SK-N-DZ (cell line): ENCODE results near the gene USP8.
"Not testable (repeated sequence)": the region's sequence is repeated elsewhere in the genome, so short reads cannot be mapped to it uniquely, and the experiment has no call there.

Source experiments
- DNase-seq: peaks from one replicate; pipeline ENCODE4 v3.0.0-alpha.2; 2015; ENCODE audit warnings: low spot score

Gene USP8

DNA sequence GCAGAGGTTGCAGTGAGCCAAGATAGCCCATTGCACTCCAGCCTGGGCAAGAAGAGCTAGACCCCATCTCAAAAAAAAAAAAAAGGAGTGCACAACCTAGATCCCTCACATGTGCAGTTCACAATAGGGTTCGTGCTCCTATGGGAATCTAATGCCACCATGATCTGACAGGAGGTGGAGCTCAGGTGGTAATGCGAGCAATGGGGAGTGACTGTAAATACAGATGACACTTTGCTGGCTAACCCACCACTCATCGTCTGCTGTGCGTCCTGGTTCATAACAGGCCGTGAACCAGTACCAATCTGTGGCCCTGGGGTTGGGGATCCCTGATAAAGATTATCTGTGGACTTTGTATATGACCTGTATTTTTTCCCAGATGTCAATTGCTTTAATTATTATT lies 16.7 kb downstream of the USP8 start:
- no peak for DNase-seq

DNA sequence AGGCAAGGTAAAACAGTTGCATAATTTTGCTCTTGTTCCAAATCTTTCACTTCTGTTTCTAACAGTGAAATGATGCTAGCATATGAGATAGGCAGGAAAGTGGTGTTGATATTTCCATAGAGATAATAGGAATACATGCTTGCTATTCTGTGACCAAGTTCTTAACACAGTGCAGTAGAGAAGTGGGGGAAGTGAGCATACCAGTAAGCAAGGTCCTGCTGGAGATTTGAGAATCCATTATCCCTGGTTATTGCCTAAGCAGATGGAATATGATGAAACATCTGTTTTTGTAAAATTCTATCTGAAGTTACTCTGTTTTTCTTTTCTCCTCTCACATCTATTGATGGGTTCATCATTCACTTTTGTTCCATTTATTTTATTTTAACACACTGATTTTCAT lies 28.7 kb downstream of the USP8 start:
- no peak for DNase-seq

DNA sequence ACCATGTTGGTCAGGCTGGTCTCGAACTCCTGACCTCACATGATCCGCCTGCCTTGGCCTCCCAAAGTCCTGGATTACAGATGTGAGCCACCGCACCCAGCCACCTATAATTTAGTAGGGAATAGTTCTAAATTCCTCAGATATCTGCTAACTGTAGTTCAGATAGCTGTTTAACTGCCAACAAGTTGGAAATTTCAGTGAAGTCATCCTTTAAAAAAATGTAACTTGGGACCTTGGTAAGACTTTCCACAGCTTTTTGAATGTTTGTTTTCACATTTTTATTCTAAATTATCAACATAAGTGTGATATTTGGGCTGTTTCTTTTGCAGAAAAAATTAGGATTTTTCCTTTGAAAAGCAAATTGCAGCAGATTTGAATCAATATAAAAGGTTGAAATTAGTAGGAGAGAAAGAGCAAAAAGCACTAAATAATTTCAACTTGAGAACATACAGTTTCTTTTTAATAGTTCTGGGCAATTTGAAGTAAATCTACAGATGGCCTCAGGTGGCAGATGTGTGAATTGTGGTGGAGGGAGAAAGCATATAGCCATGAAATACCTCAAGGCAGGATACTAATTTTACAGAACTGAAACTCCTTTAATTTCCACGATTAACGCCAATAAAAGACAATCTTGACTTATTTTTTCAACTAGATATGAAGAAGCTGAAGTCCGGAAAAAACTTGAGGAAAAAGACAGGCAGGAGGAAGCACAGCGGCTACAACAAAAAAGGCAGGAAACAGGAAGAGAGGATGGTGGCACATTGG lies 34.3 kb downstream of the USP8 start:
- DNase-seq = no peak

DNA sequence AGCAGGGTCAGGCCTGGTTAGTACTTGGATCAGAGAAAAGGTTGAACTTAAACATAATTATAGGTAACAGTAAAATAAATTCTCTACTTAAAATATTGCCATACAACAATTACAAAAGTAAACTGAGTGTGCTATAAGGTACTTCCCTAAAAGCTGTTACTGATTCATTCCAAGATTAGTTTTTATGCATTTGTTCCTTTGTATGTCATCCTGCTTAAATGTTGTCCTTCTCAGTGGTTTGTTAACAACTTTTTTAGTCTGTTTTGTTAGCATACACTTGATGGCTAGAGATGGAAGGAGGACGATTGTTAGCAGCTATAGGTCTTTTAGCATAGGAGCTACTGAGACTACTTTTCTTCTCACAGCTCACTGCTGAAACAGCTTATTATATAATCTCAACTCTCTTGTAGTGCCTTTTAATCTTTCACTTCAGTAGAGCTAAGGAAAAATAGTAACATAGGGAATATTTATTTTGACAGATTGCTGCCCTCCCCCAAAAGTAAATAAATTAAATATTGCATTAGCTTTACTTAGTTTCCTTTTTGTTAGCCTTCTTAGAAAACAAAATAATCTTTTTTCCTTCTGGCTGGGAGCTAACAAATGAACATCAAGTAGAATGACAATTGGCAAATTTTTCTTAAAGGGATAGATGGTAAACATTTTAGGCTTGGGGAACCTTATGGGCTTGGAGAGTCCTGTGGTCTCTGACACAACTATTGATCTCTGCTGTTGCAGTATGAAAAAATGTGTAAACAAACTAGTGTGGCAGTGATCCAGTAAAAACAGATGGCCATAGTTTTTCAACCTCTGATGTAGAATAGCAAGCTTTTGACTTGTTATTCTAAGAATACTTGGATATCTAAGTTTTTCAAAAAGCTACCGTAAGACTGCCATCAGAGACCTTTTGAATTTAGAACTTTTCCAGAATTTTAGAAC lies 39.5 kb downstream of the USP8 start:
- DNase-seq = no peak

DNA sequence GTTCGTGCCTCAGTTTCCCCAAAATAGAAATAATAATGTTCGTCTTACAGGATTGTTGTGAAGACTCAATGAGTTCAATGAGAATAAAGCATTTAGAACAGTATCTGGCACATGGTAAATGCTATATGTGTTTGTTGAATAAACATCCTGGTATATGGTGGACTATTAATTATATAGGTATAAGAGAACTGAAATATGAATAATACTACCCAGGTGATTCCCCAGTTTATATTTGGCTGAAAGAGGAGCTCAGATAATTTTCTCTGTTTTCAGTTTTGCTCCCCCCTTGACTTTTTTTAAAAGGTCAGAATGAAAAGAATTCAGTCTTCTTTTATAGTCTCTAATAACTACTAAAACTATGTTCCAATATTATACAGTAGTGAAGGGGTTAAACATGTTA lies 46.9 kb downstream of the USP8 start:
- DNase-seq = no peak

DNA sequence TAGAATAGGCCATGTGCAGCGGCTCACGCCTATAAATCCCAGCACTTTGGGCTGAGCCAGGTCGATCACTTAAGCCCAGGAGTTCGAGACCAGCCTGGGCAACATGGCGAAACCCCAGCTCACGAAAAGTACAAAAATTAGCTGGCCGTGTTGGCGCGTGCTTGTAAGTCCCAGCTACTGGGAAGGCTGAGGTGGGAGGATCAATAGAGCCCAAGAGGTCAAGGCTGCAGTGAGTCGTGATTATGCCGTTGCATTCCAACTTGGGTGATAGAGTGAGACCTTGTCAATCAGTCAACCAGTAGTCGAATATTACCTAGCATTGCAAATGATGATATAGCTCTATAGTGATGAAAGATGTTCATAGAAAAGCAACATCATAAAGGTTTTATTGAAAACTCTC lies 51.9 kb downstream of the USP8 start:
- DNase-seq = no peak

DNA sequence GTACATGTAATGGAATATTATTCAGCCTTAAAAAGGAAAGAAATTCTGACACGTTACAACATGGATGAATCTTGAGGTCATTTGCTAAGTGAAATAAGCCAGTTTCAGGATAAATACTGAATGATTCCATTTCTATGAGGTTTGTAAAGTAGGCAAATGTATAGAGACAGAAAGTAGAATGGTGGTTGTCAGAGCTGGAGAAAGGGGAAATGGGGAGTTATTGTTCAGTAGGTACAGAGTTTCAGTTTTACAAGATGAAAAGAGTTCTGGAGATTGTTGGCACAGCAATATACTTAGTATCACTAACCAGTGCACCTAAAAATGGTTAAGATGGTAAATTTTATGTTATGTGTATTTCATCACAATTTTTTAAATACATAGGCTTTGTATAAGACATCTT lies 60.6 kb downstream of the USP8 start:
- no peak for DNase-seq

DNA sequence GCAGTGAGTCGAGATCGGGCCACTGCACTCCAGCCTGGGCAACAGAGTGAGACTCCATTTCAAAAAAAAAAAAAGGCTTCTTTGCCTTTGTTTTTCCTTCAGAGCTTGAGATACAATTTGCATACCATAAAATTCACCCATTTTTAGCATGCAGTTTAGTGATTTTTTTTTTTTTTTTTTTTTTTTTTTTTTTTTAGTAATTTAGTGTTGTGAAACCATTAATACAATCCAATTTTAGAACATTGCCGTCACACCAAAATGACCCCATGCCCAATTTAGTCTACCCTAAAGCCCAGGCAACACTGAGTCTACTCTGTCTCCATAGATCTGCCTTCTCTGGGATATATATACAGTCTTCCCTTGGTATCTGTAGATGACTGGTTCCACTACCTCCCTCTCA lies 61.2 kb downstream of the USP8 start:
- no peak for DNase-seq

DNA sequence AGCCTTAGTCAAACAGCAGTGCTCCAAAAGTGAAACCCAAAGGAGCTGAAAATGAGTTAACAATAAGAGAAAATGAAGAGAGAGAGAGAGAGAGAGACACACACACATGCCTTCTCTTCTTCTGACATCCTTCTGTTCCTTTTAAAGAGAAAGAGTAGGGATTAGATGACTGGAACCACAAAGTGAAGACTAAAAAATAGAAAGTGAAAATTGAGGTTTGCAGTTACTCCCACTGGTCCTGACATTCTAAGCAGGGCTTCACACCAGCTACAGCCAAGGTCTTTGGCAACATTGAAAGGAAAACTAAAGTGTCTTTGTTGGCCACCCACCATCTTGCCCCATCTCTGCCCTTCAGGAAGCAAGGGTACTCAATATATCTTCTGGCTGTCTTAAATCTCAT lies 63.1 kb downstream of the USP8 start:
- no peak for DNase-seq

DNA sequence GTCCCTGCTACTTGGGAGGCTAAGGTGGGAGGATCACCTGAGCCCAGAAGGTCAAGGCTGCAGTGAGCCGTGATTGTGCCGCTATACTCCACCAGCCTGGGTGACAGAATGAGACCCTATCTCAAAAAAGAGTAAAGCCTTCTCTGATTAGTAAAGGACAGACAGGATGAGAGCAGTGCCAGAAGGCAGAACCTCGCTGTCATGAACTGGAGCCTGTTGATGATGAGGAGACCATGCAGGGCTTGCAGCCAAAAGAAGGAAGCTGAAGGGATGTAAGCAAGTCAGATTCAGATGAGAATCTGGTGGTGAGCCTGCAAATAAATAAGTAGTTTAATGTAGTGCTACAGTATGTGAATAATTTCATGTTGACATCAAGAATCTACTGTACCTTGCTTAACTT lies 69.4 kb downstream of the USP8 start:
- DNase-seq = no peak

DNA sequence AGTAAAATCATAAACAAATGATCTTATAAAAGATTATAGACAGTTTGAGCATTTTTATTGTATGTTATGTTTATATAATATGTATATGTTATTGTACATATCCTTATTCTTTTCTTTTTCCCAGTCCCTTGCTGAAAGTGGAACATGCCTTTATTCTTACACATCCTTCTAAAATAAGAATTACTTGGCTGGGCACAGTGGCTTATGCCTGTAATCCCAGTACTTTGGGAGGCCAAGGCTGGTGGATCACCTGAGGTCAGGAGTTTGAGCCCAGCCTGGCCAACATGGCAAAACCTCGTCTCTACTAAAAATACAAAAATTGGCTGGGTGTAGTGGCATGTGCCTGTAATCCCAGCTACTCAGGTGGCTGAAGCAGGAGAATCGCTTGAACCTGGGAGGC lies 70.3 kb downstream of the USP8 start:
- not testable (repeated sequence) for DNase-seq

DNA sequence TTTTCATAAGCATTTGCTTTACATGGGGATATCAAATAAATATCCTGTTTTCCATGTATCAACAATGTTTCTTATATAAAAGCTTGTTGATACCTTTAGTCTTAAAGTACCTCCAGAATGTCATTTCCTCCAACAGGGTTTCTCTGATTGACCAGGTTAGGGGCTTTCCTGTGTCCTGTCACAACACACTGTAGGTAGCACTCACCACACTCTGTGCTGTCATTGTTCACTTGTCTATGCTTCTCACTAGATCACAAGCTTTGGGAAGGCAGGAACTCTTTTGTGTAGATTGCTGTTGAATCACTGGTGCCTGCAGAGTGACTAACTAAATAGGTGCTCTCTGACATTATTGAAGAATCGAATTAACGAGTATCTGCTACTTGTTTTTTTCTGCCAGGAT lies 72.5 kb downstream of the USP8 start:
- no peak for DNase-seq

DNA sequence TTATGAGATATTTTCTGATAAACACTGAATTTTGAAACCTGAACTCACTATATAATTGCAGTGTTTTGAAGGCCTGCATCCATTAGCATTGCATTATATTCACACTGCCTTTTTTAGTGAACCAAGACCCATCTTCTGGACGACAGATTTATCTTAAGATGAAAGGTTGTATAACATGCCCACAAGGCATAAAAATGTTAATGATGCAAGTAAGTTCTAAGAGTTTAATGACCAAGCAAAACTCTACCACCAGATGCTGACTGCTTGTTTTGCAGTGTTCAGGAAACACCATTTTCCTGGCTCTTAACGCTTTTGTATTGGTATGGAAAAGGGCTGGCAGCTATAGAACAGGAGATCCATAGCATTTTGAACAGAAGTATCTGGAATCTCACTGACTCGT lies 76.1 kb downstream of the USP8 start:
- no peak for DNase-seq

DNA sequence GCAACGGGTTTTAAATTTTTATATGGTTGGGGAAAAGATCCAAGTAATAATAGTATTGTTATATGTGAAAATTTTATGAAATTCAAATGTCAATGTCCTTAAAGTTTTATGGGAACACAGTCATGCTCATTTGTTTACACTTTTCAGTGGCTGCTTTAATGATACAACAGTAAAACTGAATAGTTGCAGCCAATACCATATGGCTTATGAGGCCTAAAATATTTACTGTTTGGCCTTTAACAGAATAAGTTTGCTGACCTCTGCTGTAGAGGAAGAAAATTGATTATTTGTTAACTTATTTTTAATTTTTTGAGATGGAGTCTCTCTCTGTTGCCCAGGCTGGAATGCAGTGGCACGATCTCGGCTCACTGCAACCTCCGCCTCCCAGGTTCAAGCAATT lies 77.6 kb downstream of the USP8 start:
- DNase-seq = no peak

DNA sequence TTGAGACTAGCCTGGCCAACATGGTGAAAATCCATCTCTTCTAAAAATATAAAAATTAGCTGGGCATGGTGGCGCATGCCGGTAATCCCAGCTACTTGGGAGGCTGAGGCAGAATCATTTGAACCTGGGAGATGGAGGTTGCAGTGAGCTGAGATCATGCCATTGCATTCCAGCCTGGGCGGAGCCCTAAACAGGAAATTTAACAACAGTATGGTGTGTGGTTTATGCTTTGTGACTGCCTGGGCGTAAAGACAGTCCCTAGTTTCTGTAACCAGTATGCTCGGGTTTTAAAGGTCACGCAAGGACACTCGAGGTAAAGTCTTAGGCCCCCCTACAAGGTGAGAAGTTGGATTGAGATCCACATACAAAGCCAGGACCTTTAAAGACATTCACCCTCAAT lies 78.9 kb downstream of the USP8 start:
- DNase-seq = no peak

DNA sequence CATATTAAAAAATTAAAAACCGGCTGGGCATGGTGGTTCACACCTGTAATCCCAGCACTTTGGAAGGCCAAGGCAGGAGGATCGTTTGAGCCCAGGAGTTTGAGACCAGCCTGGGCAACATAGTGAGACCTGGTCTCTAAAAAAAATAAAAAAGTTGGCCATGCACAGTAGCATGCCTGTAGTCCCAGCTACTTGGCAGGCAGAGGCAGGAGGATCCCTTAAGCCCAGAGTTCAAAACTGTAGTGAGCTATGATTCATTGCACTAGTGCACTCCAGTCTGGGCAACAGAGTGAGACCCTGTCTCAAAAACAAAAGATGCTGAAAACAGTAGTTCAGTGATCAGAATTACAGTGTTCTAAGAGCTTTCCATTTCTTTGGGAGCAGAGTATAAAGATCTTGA lies 81.5 kb downstream of the USP8 start:
- DNase-seq = not testable (repeated sequence)

DNA sequence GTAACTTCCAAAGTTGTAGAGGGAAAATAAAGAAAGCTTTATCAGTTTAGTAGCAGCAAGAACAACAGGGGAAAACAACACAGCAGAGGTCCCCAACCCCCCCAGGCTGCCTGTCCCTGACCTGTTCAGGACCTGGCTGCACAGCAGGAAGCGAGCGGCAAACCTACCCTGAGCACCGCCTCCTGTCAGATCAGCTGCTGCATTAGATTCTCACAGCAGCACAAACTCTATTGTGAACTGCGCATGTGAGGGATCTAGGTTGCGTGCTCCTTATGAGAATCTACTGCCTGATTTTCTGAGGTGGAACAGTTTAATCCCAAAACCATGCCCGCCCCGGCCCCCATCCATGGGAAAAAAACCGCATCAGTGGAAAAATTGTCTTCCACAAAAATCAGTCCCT lies 81.9 kb downstream of the USP8 start:
- DNase-seq = no peak

DNA sequence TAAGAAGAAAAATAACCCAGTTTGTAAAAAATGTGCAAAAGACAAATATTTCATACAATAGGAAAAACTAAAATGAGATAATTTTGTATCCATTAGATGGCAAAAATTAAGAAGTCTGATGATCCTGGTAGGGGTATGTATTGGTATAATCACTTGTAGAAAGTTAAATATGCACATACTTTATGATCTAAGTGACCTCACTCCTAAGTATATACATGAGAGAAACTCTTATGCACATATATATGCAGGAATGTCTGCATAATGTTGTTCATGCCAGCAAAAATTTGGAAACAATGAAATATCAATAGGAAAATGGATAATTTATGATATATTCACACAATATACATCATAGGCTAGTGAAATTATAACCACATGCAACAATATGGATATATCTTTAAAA lies 88.8 kb downstream of the USP8 start:
- DNase-seq = no peak

DNA sequence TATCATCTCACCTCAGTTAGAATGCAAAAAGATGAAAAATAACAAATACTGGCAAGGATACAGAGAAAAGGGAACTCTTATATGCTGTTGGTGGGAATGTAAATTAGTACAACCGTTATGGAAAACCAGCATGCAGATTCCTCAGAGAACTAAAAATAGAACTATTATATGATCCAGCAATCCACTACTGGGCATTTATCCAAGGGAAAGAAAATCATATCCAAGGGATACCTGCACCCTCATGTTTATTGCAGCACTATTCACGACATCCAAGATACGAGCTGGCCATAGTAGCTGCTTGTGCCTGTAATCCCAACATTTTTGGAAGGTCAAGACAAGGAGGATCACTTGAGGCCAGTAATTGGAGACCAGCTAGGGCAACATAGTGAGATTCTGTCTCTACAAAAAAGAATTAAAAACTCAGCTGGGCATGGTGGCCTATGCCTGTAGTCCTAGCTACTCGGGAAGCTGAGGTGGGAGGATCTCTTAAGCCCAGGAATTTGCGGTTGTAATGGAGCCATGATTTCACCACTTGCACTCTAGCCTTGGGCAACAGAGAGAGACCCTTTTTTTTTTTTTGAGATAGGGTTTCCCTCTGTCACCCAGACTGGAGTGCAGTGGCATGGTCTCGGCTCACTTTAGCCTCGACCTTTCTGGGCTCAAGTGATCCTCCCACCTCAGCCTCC lies 95.7 kb downstream of the USP8 start:
- DNase-seq = no peak

DNA sequence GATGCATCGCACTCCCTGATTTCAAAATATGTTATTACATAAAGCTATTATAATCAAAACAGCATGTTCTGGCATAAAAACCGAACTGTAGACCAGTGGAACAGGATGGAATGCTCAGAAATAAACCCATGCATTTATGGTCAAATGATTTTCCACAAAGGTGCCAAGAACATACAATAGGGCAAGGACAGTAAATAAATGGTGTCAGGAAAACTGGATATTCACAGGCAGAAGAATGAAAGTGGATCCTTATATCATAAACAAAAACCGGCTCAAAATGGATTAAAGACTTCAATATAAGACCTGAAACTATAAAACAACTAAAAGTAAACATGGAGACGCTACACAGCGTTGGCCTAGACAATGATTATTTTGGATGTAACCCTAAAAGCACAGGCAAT lies 99.6 kb downstream of the USP8 start:
- DNase-seq = no peak

DNA sequence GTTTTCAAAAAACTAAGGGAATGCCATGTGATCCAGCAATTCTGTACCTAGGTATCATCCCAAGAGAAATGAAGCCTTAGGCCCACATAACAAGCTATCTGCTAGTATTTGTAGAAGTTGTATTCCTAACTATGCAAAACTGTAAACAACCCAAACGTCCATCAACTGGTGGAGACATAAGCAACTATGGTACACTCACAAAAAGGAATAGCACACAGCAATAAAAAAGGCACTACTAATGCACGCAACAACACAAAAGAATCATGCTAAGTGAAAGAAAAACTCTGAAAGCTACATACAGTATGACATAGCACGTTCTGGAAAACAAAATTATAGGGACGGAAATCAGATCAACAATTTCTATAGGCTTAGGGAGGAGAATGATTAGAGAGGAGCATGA lies 107.0 kb downstream of the USP8 start:
- no peak for DNase-seq

DNA sequence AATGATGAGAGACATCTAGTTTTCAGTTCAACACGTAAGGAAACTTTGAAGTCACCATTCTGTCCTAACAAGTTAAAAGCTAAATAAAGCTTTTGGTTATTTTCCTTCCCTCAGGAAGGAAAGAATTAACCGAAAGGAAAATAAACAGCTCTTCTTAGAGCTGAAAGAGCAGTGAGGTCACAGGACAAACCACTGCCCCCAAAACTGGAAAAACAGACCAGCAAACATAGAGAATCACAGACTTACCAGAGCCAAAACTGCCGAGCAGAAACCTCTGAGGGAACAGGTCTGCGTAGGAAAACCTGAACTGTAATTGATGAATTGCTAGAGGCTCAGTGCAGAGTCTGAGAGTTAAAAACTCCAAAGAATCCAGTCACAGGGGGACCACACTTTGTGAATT lies 107.6 kb downstream of the USP8 start:
- DNase-seq = no peak

DNA sequence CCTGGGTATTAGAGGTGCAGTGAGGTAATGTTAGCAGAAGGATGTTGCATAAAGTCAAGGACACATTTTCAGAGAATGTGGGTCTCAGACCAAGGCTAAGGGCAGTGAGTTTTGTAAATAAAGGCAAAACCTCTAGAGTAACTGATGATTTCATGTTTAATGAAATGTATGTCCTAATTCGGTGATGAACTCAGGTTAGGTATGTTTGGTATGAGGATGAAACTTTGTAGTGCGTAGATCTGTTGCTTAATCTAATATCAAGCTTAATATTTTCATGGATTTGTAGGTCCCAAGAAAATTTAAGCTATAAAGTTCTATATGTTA lies 118.6 kb downstream of the USP8 start:
- DNase-seq = no peak
